Tibial nerve (tissue), 3 donors: ENCODE measurements around the gene PCNX2.

ENCODE experiments used
- POLR2A ChIP-seq, 2 donors: fragments of 450-650 bp; IDR thresholded peaks; one replicate each; pipeline ENCODE4 v1.6.1; 2017; ENCODE audit warnings: antibody characterized with exemption in 2 of 2, mild to moderate bottlenecking in 2 of 2, moderate library complexity in 2 of 2
- TF ChIP-seq, protein P1 (sequence below), 5 experiments: fragments of 200-600 bp in 3 of 5; fragments of 450-650 bp in 2 of 5; sonication (generic) in 3 of 5; IDR thresholded peaks; one replicate each; pipeline ENCODE4 v1.5.1; 2016 to 2019; ENCODE audit warnings: antibody characterized with exemption in 5 of 5, mild to moderate bottlenecking in 3 of 5, moderate library complexity in 2 of 5

DNA sequence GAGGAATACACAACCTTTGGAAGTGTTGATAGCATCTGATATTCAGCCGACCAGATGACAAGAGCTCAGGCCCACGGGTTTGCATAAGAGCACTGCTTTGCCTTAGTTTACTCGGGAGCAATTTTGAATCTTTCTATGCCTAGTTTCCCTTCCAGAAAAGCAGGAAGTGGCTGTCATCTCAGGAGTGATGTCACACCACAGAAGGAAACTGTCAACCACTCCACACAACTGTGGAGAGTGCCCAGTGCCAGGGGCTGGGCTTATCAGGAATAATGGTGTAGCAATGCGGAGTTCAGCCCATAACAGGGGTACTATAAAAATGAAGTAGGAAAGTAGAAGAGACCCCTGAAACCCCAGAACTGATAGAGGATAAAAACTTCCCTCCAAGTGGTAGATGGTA, 316.7 kb downstream of the PCNX2 start:
- TF ChIP-seq, protein P1, sequence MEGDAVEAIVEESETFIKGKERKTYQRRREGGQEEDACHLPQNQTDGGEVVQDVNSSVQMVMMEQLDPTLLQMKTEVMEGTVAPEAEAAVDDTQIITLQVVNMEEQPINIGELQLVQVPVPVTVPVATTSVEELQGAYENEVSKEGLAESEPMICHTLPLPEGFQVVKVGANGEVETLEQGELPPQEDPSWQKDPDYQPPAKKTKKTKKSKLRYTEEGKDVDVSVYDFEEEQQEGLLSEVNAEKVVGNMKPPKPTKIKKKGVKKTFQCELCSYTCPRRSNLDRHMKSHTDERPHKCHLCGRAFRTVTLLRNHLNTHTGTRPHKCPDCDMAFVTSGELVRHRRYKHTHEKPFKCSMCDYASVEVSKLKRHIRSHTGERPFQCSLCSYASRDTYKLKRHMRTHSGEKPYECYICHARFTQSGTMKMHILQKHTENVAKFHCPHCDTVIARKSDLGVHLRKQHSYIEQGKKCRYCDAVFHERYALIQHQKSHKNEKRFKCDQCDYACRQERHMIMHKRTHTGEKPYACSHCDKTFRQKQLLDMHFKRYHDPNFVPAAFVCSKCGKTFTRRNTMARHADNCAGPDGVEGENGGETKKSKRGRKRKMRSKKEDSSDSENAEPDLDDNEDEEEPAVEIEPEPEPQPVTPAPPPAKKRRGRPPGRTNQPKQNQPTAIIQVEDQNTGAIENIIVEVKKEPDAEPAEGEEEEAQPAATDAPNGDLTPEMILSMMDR (IDR thresholded peaks at IDR 0.05): no peak
- no peak for TF ChIP-seq POLR2A (IDR thresholded peaks at IDR 0.05)
